HL-60/S4 treated with retinoic acid at 250 ng/mL for 4 days and 3 days (cell line): ENCODE measurements around the gene KLHL18.
"Not testable (repeated sequence)": the region's sequence is repeated elsewhere in the genome, so short reads cannot be mapped to it uniquely, and the experiment has no call there.

Source experiments
- in situ Hi-C: fragments of 300-500 bp; cut with MboI; formaldehyde crosslinking; loops from 2 replicates; pipeline ENCODE4 v1.7.0; 2022; ENCODE audit warnings: low sequenced_read_pairs

The KLHL18 gene

DNA sequence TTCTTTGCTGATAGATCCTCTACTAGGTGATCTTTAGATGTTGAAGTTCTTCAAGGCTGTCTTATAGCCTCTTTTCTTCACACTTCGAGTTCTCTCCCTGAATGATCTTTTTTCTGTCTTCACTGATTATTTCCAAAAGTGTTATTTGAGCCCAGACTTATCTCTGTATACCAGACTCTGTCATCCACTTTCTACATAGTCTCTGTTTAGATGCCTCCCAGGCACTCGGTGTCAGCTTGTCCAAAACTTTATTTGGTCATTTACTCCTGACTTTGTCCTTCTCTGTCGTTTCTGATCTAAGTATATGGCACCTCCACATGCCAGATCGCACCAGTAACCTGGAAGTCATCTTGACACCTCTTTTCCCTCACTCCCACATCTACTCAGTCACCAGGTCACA is 27.6 kb downstream of the KLHL18 start:
- in situ Hi-C loops: no loop called here

GRCh38 chr3:47313341-47314055 is 30.8 kb downstream of the KLHL18 start:
- in situ Hi-C loops: no loop called here

DNA sequence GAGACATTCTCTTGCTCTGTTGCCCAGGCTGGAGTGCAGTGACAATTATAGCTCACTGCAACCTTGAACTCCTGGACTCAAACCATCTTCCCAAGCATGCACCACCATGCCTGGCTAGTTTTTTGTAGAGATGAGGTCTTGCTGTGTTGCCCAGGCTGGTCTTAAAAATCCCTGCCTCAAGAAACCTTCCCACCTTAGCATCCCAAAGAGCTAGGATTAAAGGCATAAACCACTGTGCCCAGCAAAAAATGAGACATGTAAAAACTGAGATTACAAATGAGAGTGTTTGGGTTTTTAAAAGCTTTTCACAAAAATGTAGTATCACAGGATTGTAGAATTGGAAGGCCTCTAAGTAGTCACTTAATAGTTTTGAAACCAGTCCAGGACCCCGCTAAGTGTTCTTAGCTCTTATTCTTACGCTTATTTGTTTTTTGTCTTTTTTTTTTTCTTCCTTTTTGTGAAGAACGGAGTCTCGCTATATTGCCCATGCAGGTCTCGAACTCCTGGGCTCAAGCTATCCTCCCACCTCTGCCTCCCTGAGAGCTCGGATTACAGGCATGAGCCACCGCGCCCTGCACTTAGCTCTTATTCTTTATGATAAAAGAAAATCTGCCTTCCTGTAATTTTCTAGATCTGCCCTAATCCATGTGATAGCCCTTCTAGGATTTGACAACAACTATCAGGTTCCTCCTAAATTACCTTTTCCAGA is 31.5 kb downstream of the KLHL18 start:
- in situ Hi-C loops: no loop called here

- in situ Hi-C loops: no loop called here
These were observed 32.4 kb downstream of the KLHL18 start for GRCh38 chr3:47315069-47315647.

GRCh38 chr3:47316151-47316550 is 33.4 kb downstream of the KLHL18 start:
- in situ Hi-C loops: not testable (repeated sequence)

DNA sequence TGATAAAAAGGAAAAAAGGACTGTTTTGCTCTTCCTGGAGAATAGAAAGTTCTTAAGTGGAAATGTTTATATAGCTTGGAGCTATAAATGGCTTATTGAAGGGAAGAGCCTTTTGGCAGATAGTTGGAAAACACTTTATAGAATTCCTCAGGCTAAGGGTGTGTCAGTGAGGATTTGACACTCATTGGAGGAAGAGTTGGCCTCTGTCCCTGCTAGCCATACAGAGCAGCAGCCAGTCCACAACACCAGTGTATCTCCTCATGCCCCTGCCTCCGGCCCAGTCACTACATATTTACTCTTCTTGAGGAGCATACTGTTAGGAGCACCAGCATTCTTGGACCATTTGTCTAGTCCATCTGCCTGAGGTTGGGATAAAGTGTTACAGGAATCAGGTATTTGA is 36.2 kb downstream of the KLHL18 start:
- in situ Hi-C loops: no loop called here

DNA sequence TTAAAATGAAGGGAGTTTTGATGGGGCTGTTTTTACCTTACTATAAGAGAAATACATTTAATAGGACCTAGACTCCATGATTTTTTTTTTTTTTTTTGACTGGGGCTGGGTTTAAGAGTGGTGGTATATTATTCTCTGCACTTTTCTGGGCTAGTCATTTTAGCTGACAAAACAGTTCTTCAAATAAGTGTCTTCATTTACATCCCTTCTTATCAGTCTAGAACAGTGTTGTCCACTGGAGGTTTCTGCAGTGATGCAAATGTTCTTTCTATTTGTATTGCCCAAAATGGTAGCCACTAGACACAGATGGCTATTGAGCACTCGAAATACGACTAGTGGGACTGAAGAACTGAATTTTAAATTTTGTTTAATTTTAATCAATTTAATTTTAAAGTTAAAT is 37.2 kb downstream of the KLHL18 start:
- in situ Hi-C loops: no loop called here

DNA sequence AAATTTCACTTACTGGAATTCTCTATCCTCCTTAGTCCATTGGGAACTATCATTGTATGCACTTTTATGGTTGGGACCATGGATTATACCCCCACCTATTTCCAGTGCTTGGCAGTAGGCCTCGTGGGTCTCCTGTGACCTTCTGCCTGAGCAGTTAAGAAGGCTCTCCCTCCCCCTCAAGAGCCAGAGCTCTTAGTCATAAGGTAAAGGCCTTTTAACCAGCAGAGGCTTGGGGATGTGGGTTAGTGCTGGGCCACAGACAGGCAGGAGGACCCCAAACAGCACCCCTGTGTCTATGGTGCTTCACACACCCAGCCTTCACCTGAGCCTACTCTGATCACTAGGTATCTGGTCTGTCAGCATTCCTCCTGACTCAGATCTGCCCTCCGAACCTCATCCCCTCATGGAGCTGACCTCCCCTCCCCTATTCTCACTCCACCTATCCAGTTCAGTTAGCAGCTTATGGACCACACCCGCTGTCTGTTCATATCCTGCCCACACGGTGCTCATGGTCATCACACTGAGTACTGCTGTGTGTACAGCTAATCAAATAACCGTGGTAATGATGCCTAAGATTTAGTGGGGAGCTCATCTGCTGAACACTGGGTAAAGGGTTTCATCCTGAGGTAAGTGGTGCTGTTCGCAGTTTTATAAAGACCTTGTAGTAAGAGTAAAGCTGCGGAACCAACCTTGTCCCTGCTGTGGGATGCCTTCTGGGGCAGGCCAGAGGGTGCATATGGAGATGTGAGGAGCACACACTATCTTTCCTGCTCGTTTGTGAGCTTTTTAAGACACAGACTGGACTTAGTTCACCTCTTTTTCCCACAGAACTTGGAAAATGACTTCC is 40.9 kb downstream of the KLHL18 start:
- in situ Hi-C loops: no loop called here

DNA sequence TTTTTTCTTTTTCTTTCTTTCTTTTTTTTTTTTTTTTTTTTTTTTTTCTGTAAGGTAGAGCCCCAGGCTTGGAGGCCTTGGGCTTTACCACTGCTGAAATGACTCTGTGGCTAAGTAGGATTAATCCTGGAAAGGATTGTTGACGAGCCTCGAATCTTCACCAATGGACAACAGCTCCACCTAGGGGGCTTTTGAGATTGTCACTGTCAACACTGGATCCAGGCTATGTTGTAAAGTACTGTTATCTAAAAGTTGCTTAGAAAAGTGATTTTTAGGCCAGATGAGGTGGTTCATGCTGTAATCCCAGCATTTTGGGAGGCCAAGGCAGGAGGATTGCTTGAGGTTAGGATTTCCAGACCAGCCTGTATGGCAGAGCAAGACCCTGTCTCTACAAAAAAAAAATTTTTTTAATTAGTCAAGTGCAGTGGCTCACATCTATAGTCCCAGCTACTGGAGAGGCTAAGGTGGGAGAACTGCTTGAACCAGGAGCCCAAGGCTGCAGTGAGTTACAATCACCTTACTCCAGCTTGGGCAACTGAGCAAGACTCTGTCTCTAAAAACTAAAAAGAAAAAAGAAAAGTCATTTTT is 41.6 kb downstream of the KLHL18 start:
- in situ Hi-C loops: no loop called here

DNA sequence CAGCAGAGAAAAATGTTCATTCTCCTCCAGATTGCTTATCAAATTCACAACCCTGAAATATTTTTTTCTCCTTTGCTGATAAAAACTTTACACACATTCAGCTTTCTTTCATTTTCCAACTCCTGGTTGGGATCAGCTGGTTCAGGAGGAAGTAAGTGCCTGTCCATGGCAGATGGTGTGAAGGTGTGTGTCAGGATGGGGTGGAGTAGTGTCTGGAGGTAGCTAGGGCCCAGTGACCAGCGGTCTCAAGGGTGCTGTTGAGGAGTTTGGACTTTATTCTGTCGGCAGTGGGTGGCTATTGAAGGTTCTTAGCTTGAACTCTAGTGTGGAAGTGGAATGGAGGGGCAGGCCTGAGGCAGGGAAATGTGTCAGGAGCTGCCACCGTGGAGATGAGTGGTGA is 51.2 kb downstream of the KLHL18 start:
- in situ Hi-C loops: no loop called here

GRCh38 chr3:47337656-47338055 is 54.9 kb downstream of the KLHL18 start:
- in situ Hi-C loops: no loop called here

- in situ Hi-C loops: no loop called here
These were observed 57.2 kb downstream of the KLHL18 start for GRCh38 chr3:47339951-47340350.

DNA sequence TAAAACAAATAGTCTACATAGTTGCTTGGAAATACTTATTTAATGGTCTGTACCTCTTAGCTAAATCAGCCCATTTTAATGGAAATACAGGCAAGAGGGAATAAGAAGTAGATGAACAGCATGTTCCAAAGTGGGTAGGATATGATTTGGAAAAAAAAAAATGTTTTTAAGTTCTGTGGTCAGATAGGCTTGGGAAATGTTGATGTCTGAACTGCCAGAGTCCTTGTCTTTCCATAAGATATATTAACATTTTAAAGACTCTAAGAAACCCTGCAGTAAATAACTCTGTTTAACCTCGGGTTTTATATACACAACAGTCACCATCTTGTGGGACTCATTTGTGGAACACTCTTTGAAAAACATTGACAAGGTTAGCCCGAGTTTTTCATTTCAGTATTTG is 58.1 kb downstream of the KLHL18 start:
- in situ Hi-C loops: no loop called here

GRCh38 chr3:47342151-47342550 is 59.4 kb downstream of the KLHL18 start:
- in situ Hi-C loops: no loop called here

GRCh38 chr3:47342812-47343211 is 60.1 kb downstream of the KLHL18 start:
- in situ Hi-C loops: no loop called here

DNA sequence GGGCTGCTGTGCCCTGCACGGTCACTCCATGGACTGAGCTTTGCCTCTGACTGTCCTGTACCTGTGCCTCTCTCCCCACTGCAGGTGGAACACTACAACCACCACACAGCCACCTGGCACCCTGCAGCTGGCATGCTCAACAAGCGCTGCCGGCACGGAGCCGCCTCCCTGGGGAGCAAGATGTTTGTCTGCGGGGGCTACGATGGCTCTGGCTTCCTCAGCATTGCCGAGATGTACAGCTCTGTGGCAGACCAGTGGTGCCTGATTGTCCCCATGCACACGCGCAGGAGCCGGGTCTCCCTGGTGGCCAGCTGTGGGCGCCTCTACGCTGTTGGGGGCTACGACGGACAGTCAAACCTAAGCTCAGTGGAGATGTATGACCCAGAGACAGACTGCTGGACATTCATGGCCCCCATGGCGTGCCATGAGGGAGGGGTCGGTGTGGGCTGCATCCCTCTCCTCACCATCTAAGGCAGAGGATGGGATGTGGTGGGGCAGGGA is 60.8 kb downstream of the KLHL18 start:
- in situ Hi-C loops: no loop called here

DNA sequence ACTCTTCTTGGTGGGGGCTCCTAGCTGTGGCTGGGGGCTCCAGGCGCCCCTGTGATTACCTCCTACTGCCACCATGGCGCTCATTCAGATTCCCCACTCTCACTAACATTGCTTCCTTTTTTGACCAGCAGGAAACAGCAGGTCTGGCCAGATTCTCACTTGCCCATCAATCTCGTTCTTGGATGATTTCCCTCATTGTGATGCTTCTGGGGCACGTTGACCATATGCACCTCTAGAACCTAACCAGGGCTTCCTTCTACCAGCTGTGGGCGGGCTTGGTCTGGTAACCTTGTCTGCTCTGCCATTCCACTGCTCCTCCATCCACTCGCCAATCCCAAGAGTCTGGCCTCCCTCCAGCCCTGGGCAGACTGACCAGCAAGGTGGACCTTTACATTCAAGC is 62.2 kb downstream of the KLHL18 start:
- in situ Hi-C loops: no loop called here

DNA sequence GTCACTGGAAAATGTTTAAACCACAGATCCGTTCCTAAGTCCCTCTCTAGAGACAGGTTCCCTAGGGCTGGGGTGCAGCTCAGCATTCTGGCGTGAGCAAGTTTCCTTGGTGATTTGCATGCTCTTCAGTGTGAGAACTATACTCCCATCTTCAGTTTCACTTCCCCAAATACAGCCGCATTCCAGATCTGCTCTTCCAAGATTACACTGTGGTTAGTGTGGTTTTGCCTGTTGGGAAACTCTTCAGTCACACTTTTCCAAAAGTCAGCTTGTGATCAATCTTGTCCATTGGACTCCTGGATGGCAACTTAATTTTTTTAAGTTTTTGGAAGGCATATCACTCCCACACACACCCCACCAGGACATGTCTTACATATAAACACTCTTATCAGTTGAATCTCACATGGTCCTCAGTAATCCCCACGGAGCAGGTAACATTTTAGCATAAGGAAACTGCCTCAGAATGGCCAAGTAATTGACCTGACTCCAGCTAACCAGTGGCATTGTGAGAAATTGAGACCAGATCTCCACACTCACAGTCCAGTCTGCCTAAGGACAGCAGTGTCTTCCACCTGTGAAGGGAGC is 64.6 kb downstream of the KLHL18 start:
- in situ Hi-C loops: no loop called here

- in situ Hi-C loops: no loop called here
These were observed 65.8 kb downstream of the KLHL18 start for GRCh38 chr3:47348411-47349154.

DNA sequence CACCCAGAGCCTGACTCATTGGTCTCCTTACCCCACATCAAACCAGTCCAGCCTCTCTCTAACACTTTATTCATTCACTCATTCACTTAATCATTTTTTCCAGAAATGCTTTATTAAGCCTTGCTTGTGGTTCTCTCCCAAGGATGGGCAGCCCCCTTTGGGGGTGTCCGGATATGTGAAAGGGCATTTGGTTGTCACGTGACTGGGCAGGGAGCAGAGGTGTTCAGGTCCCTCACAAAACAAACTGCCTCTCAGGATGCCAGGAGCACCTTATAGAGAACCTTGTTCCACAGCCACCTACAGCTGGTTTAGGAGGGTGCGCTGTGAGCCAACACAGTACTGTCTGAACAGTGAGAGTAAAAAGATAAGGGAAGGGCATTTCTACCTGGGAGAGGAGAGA is 72.3 kb downstream of the KLHL18 start:
- in situ Hi-C loops: loop anchor here (25.0 kb wide), 1 partner anchor 643 kb away; the partner anchor contains the start of genes PRSS50 and TMIE
